H1 (cell line): ENCODE measurements around the gene INO80C. TPM values are rescaled to one million over a fixed set of nuclear protein-coding genes. Genes with fewer than 3 reads are reported as not detected.

Experiments used
- CTCF ChIA-PET: fragments of 300-600 bp; sonication (Branson Sonifier 250); formaldehyde crosslinking; loops from one replicate; lab custom pipeline; 2021; ENCODE audit not compliant: partially characterized antibody; lab: Charles Lee
- POLR2A ChIA-PET: fragments of 300-600 bp; sonication (Branson Sonifier 250); formaldehyde crosslinking; loops from one replicate; lab custom pipeline; 2021; ENCODE audit warnings: inconsistent platforms; ENCODE audit not compliant: partially characterized antibody; lab: Charles Lee
- DNase-seq, 2 experiments: peaks; one replicate each; pipeline versions ENCODE4 v3.0.0 to v3.0.0-alpha.2; 2010 to 2022; ENCODE audit warnings: low spot score in 2 of 2, low read depth in 1 of 2, mixed read lengths in 1 of 2
- FAIRE-seq: peaks from 2 replicates; lab custom pipeline; 2011; peaks lifted over from hg19 to GRCh38; lab: Jason Lieb, UNC
- H2AFZ ChIP-seq: 2 replicates; pipeline ENCODE4 v1.8.1; 2012; ENCODE audit warnings: low read length, inconsistent platforms
- H2AK5ac ChIP-seq: 2 replicates; pipeline ENCODE4 v1.6.1; 2013; ENCODE audit warnings: low read depth, low read length
- H2BK120ac ChIP-seq: replicated peaks from 2 replicates; pipeline ENCODE3; 2013; ENCODE audit warnings: low read depth, low read length, inconsistent platforms
- H2BK12ac ChIP-seq: 2 replicates; pipeline ENCODE4 v1.6.1; 2013; ENCODE audit warnings: low read depth, low read length
- H2BK15ac ChIP-seq: 2 replicates; pipeline ENCODE4 v1.6.1; 2013; ENCODE audit warnings: low read length
- H2BK20ac ChIP-seq: 2 replicates; pipeline ENCODE4 v1.6.1; 2013; ENCODE audit warnings: low read length
- H2BK5ac ChIP-seq: 2 replicates; pipeline ENCODE4 v1.6.1; 2013; ENCODE audit warnings: low read depth, low read length
- H3K14ac ChIP-seq: 2 replicates; pipeline ENCODE4 v1.6.1; 2013; ENCODE audit warnings: inconsistent platforms; ENCODE audit not compliant: insufficient read length
- H3K18ac ChIP-seq: 2 replicates; pipeline ENCODE4 v1.6.1; 2013; ENCODE audit warnings: low read length; ENCODE audit errors: extremely low read depth
- H3K23ac ChIP-seq: 2 replicates; pipeline ENCODE4 v1.6.1; 2013; ENCODE audit warnings: inconsistent platforms; ENCODE audit not compliant: insufficient read length
- H3K23me2 ChIP-seq: 2 replicates; pipeline ENCODE4 v1.6.1; 2013; ENCODE audit warnings: low read depth, low read length
- H3K27ac ChIP-seq: 2 replicates; pipeline ENCODE4 v1.6.1; 2011; ENCODE audit warnings: low read depth, low read length, inconsistent platforms
- H3K27me3 ChIP-seq, 4 experiments: replicated peaks in 1 of 4; 1 replicate in 1 of 4; 2 replicates in 3 of 4; pipeline versions ENCODE4 v1.6.1 to v1.8.1; 2011 to 2013; ENCODE audit warnings: low read length in 3 of 4, mild to moderate bottlenecking in 3 of 4, inconsistent platforms in 2 of 4, mixed read lengths in 2 of 4, moderate library complexity in 1 of 4; ENCODE audit not compliant: control insufficient read depth in 3 of 4, insufficient read depth in 3 of 4; ENCODE audit errors: extremely low read depth in 1 of 4
- H3K36me3 ChIP-seq, 4 experiments: 2 replicates each; pipeline versions ENCODE4 v1.6.1 to v1.8.1; 2011 to 2013; ENCODE audit warnings: mild to moderate bottlenecking in 4 of 4, low read length in 3 of 4, moderate library complexity in 2 of 4, control low read depth in 1 of 4, inconsistent platforms in 1 of 4; ENCODE audit not compliant: insufficient read depth in 4 of 4, control insufficient read depth in 2 of 4
- H3K4ac ChIP-seq: replicated peaks from 2 replicates; pipeline ENCODE3; 2013; ENCODE audit warnings: low read length, low read depth, mixed read lengths, inconsistent platforms; ENCODE audit not compliant: insufficient read length
- H3K4me1 ChIP-seq, 4 experiments: replicated peaks in 1 of 4; 1 replicate in 1 of 4; 2 replicates in 3 of 4; pipeline versions ENCODE4 v1.6.1 to v1.8.1; 2011 to 2013; ENCODE audit warnings: low read length in 3 of 4, inconsistent platforms in 2 of 4, mixed read lengths in 1 of 4; ENCODE audit not compliant: insufficient read depth in 4 of 4, control insufficient read depth in 3 of 4
- H3K4me2 ChIP-seq, 2 experiments: 2 replicates each; pipeline versions ENCODE4 v1.6.1 to v1.8.1; 2011 to 2013; ENCODE audit warnings: low read depth in 2 of 2, low read length in 2 of 2, control low read depth in 1 of 2, inconsistent platforms in 1 of 2, mild to moderate bottlenecking in 1 of 2; ENCODE audit not compliant: insufficient read depth in 1 of 2
- H3K4me3 ChIP-seq, 4 experiments: fragments of 200-600, 300-600 bp in 1 of 4; sonication (generic), shearing (Covaris generic), sonication (Bioruptor Twin) in 1 of 4; 2 replicates each; pipeline versions ENCODE4 v1.5.1 to v1.8.1; 2011 to 2016; ENCODE audit warnings: low read length in 4 of 4, low read depth in 3 of 4, control low read depth in 2 of 4, inconsistent platforms in 2 of 4, mild to moderate bottlenecking in 2 of 4, mixed read lengths in 1 of 4, moderate library complexity in 1 of 4; ENCODE audit not compliant: insufficient read depth in 2 of 4; ENCODE audit errors: extremely low read depth in 1 of 4
- H3K56ac ChIP-seq: replicated peaks from 2 replicates; pipeline ENCODE3; 2013; ENCODE audit warnings: low read depth, mild to moderate bottlenecking, mixed read lengths, low read length, inconsistent platforms; ENCODE audit not compliant: insufficient read length
- H3K79me1 ChIP-seq: 2 replicates; pipeline ENCODE4 v1.6.1; 2013; ENCODE audit warnings: low read depth, low read length, control low read depth
- H3K79me2 ChIP-seq, 2 experiments: 2 replicates each; pipeline versions ENCODE4 v1.6.1 to v1.8.1; 2012 to 2013; ENCODE audit warnings: low read length in 2 of 2, mild to moderate bottlenecking in 2 of 2, inconsistent platforms in 1 of 2; ENCODE audit not compliant: insufficient read depth in 2 of 2, control insufficient read depth in 1 of 2
- H3K9ac ChIP-seq, 4 experiments: replicated peaks in 1 of 4; 1 replicate in 1 of 4; 2 replicates in 3 of 4; pipeline versions ENCODE4 v1.6.1 to v1.8.1; 2011 to 2013; ENCODE audit warnings: low read depth in 3 of 4, low read length in 3 of 4, control low read depth in 2 of 4, mild to moderate bottlenecking in 2 of 4, moderate library complexity in 2 of 4, inconsistent platforms in 1 of 4; ENCODE audit errors: extremely low read depth in 1 of 4
- H3K9me3 ChIP-seq, 2 experiments: 2 replicates each; pipeline versions ENCODE4 v1.6.1 to v1.8.1; 2012 to 2013; ENCODE audit warnings: mild to moderate bottlenecking in 2 of 2, moderate library complexity in 2 of 2, control low read depth in 1 of 2, inconsistent platforms in 1 of 2, low read depth in 1 of 2, low read length in 1 of 2, mixed read lengths in 1 of 2; ENCODE audit not compliant: insufficient read depth in 2 of 2
- H4K20me1 ChIP-seq, 2 experiments: replicated peaks in 1 of 2; 2 replicates each; pipeline versions ENCODE3 to v1.8.1; 2011 to 2013; ENCODE audit warnings: inconsistent platforms in 2 of 2, low read length in 2 of 2, mild to moderate bottlenecking in 1 of 2; ENCODE audit not compliant: insufficient read depth in 2 of 2, control insufficient read depth in 1 of 2
- H4K5ac ChIP-seq: 2 replicates; pipeline ENCODE4 v1.6.1; 2013; ENCODE audit warnings: low read length, low read depth, mixed read lengths, inconsistent platforms; ENCODE audit not compliant: insufficient read length
- H4K8ac ChIP-seq: 2 replicates; pipeline ENCODE4 v1.8.0; 2013; ENCODE audit warnings: mild to moderate bottlenecking, moderate library complexity, low read length, inconsistent platforms; ENCODE audit not compliant: insufficient read depth; ENCODE audit errors: extremely low read depth
- H4K91ac ChIP-seq: replicated peaks from 2 replicates; pipeline ENCODE3; 2013; ENCODE audit warnings: low read length, mixed read lengths, inconsistent platforms; ENCODE audit not compliant: insufficient read length
- BACH1 ChIP-seq: IDR thresholded peaks from 2 replicates; pipeline ENCODE4 v1.6.1; 2012; ENCODE audit warnings: low read length, improper control_type of control experiment
- CBX8 ChIP-seq: fragments of 300-800, 300-1000 bp; sonication (generic); IDR thresholded peaks from 2 replicates; pipeline ENCODE4 v1.7.1; 2016; ENCODE audit warnings: low read depth, low read length, borderline replicate concordance
- CHD2 ChIP-seq: IDR thresholded peaks from 2 replicates; pipeline ENCODE4 v1.6.1; 2012; ENCODE audit warnings: low read length, improper control_type of control experiment
- MAFK ChIP-seq: IDR thresholded peaks from 2 replicates; pipeline ENCODE4 v1.6.1; 2012; ENCODE audit warnings: low read depth, mild to moderate bottlenecking, improper control_type of control experiment, low read length
- PHF8 ChIP-seq: fragments of 200-600 bp; sonication (generic); conservative IDR thresholded peaks from 2 replicates; pipeline ENCODE4 v1.7.1; 2012; ENCODE audit warnings: low read depth, mild to moderate bottlenecking, inconsistent platforms, low read length, moderate library complexity
- SP1 ChIP-seq: IDR thresholded peaks from 2 replicates; pipeline ENCODE4 v1.6.1; 2011; ENCODE audit warnings: low read depth, low read length
- polyA plus RNA-seq, 7 experiments: library from polyadenylated mRNA; depleted of rRNA in 3 of 7; stranded (reverse) in 5 of 7; unstranded in 2 of 7; fragments of >200 nt in 5 of 7; fragments of 200-250 nt in 2 of 7; gene quantifications; 1 replicate in 5 of 7; 2 replicates in 1 of 7; 4 replicates in 1 of 7; pipeline versions ENCODE4 v1.2.1 to v1.2.3, GENCODE V29; 2011 to 2013; ENCODE audit warnings: missing spikeins in 2 of 7, mixed read lengths in 2 of 7
- total RNA-seq: library from RNA; stranded (reverse); fragmentation: NEBNext Ultra II Directional; extraction: Animal tissue kit (Norgen Biotek cat#: 25700); gene quantifications from 2 replicates; pipeline ENCODE4 v1.2.1, GENCODE V29; 2021

The INO80C gene
- total and polyA plus RNA-seq, 2 of the 8 experiments (the other 6 are each of a cell fraction or from before 2014, with no cell fraction given), result 30.1 to 48.9 TPM

DNA sequence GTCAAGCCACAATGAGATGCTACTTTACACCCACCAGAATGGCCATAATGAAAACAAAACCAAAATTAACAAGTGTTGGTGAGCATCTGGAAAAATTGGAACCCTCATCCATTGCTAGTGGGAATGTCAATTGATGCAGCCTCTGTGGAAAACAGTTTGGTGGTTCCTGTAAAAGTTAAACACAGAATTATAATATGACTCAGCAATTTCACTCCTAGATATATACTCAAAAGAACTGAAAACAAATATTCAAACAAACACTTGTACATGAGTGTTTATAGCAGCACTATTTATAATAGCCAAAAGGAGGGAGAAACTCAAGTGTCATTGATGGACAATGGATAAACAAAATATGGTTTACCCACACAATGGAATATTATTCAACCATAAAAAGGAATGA, 43.0 kb downstream of the INO80C start:
- Histone ChIP-seq H3K9me3 (no peaks in the 10 kb centered on the region), H2BK12ac (no peak overlapping the region), H3K4me1 (peaks cover 0 to 12% (median 4%) of the 10 kb centered on the region in 4 experiments; a peak in 4 of 7 replicates), H3K9ac (no peak overlapping the region), H3K23ac (no peak overlapping the region), H3K14ac (no peak overlapping the region), H3K18ac (no peak overlapping the region), H2BK5ac (no peak overlapping the region), H3K79me2 (no peaks in the 10 kb centered on the region), H3K27ac (no peak overlapping the region), H3K56ac (no peak overlapping the region), H4K20me1 (no peaks in the 10 kb centered on the region), H2AK5ac (no peak overlapping the region), H3K36me3 (no peaks in the 10 kb centered on the region), H2BK20ac (no peak overlapping the region), H3K23me2 (no peaks in the 10 kb centered on the region; the same call in 1 of the 2 replicates), H3K4me3 (no peak overlapping the region), H3K4me2 (no peak overlapping the region), H4K8ac (no peak overlapping the region), H4K5ac (no peak overlapping the region), H3K4ac (no peak overlapping the region), H2BK120ac (no peak overlapping the region)
- DNase-seq (no peak), FAIRE-seq (no peak)
- CTCF ChIA-PET, result no interaction called here
- POLR2A ChIA-PET, result no interaction called here
- TF ChIP-seq SP1, result no peak
- peak; percentile 13; the same call in 1 of the 2 replicates for TF ChIP-seq MAFK
- TF ChIP-seq CHD2, result no peak
- no peak for TF ChIP-seq PHF8
- TF ChIP-seq BACH1, result peak; percentile 63; the same call in 1 of the 2 replicates
- TF ChIP-seq CBX8, result no peak
- TF ChIP-seq, all 59 proteins: peak for 2
- Histone ChIP-seq H2AFZ (no peak overlapping the region), H3K79me1 (no peaks in the 10 kb centered on the region), H4K91ac (no peak overlapping the region), H2BK15ac (no peak overlapping the region), H3K27me3 (no peaks in the 10 kb centered on the region)
